ENCODE measurements around the gene ATP9A. TPM values are rescaled to one million over a fixed set of nuclear protein-coding genes. Genes with fewer than 3 reads are reported as not detected.

The ATP9A gene
- total and polyA plus RNA-seq, 2 donors from 2014 or later, result 7.1 to 40.2 TPM

GRCh38 chr20:51668947-51669346 is 99.2 kb downstream of the ATP9A start:
- Histone ChIP-seq H3K4me1 (ENCODE audit: control insufficient read depth in 2 of 3, insufficient read depth in 2 of 3, low read depth in 1 of 3, low read length in 3 of 3) (no peaks in the 10 kb centered on the region), H3K9me3 (ENCODE audit: control insufficient read depth in 2 of 3, insufficient read depth in 1 of 3, low read length in 3 of 3) (no peaks in the 10 kb centered on the region), H3K9ac (ENCODE audit: low read length in 3 of 3) (no peak overlapping the region), H3K27me3 (ENCODE audit: control insufficient read depth, insufficient read depth, low read length) (no peaks in the 10 kb centered on the region), H3K4me3 (ENCODE audit: low read length in 3 of 3) (no peak overlapping the region), H3K27ac (ENCODE audit: low read depth in 2 of 2, low read length in 2 of 2) (no peak overlapping the region), H3K36me3 (ENCODE audit: control insufficient read depth in 2 of 3, insufficient read depth in 3 of 3, low read length in 3 of 3) (peaks cover 0 to 8% (median 8%) of the 10 kb centered on the region in 3 donors)
- no peak for FAIRE-seq
- intact Hi-C loops (cut with DNase I), result no loop called here
- DNase-seq, result no peak
- no peak for TF ChIP-seq CTCF (IDR thresholded peaks at IDR 0.05; ENCODE audit: borderline replicate concordance, extremely low read depth, insufficient read depth)

- H3K27ac ChIP-seq (ENCODE audit: low read depth in 2 of 2, low read length in 2 of 2), result no peak overlapping the region
- no peaks in the 10 kb centered on the region for H3K9me3 ChIP-seq (ENCODE audit: control insufficient read depth in 2 of 3, insufficient read depth in 1 of 3, low read length in 3 of 3)
- DNase-seq, result no peak
- no peaks in the 10 kb centered on the region for H3K27me3 ChIP-seq (ENCODE audit: control insufficient read depth, insufficient read depth, low read length)
- intact Hi-C loops (cut with DNase I), result no loop called here
- peaks cover 0 to 8% (median 8%) of the 10 kb centered on the region in 3 donors for H3K36me3 ChIP-seq (ENCODE audit: control insufficient read depth in 2 of 3, insufficient read depth in 3 of 3, low read length in 3 of 3)
- no peak overlapping the region for H3K4me3 ChIP-seq (ENCODE audit: low read length in 3 of 3)
- TF ChIP-seq CTCF (IDR thresholded peaks at IDR 0.05; ENCODE audit: borderline replicate concordance, extremely low read depth, insufficient read depth), result no peak
- no peak overlapping the region for H3K9ac ChIP-seq (ENCODE audit: low read length in 3 of 3)
- FAIRE-seq, result no peak
- H3K4me1 ChIP-seq (ENCODE audit: control insufficient read depth in 2 of 3, insufficient read depth in 2 of 3, low read depth in 1 of 3, low read length in 3 of 3), result no peaks in the 10 kb centered on the region
These were observed 99.7 kb downstream of the ATP9A start for GRCh38 chr20:51668515-51668914.

- no peak for FAIRE-seq
- Histone ChIP-seq H3K27me3 (ENCODE audit: control insufficient read depth, insufficient read depth, low read length) (no peaks in the 10 kb centered on the region), H3K9ac (ENCODE audit: low read length in 3 of 3) (no peak overlapping the region), H3K4me3 (ENCODE audit: low read length in 3 of 3) (no peak overlapping the region), H3K9me3 (ENCODE audit: control insufficient read depth in 2 of 3, insufficient read depth in 1 of 3, low read length in 3 of 3) (no peaks in the 10 kb centered on the region), H3K4me1 (ENCODE audit: control insufficient read depth in 2 of 3, insufficient read depth in 2 of 3, low read depth in 1 of 3, low read length in 3 of 3) (no peaks in the 10 kb centered on the region), H3K36me3 (ENCODE audit: control insufficient read depth in 2 of 3, insufficient read depth in 3 of 3, low read length in 3 of 3) (peaks cover 0 to 8% (median 6%) of the 10 kb centered on the region in 3 donors), H3K27ac (ENCODE audit: low read depth in 2 of 2, low read length in 2 of 2) (no peak overlapping the region)
- no peak for DNase-seq
- no peak for TF ChIP-seq CTCF (IDR thresholded peaks at IDR 0.05; ENCODE audit: borderline replicate concordance, extremely low read depth, insufficient read depth)
- intact Hi-C loops (cut with DNase I), result no loop called here
These were observed 100.7 kb downstream of the ATP9A start for GRCh38 chr20:51667491-51667890.

- Histone ChIP-seq H3K4me3 (ENCODE audit: low read length in 3 of 3) (no peak overlapping the region), H3K27ac (ENCODE audit: low read depth in 2 of 2, low read length in 2 of 2) (no peak overlapping the region), H3K27me3 (ENCODE audit: control insufficient read depth, insufficient read depth, low read length) (no peaks in the 10 kb centered on the region), H3K9me3 (ENCODE audit: control insufficient read depth in 2 of 3, insufficient read depth in 1 of 3, low read length in 3 of 3) (no peaks in the 10 kb centered on the region), H3K9ac (ENCODE audit: low read length in 3 of 3) (no peak overlapping the region), H3K4me1 (ENCODE audit: control insufficient read depth in 2 of 3, insufficient read depth in 2 of 3, low read depth in 1 of 3, low read length in 3 of 3) (no peaks in the 10 kb centered on the region), H3K36me3 (ENCODE audit: control insufficient read depth in 2 of 3, insufficient read depth in 3 of 3, low read length in 3 of 3) (peaks cover 0 to 8% (median 6%) of the 10 kb centered on the region in 3 donors)
- no peak for DNase-seq
- no peak for TF ChIP-seq CTCF (IDR thresholded peaks at IDR 0.05; ENCODE audit: borderline replicate concordance, extremely low read depth, insufficient read depth)
- intact Hi-C loops (cut with DNase I), result no loop called here
- no peak for FAIRE-seq
These were observed 101.2 kb downstream of the ATP9A start for GRCh38 chr20:51667002-51667408.

Measured in kidney (tissue), 14 donors.